T-helper 1 cell (primary cell): ENCODE data around the gene GIMAP6.

Experiments used
- DNase-seq, 5 donors: peaks; one replicate each; pipeline ENCODE4 v3.0.0-alpha.2; 2012 to 2020

Gene GIMAP6

GRCh38 chr7:150585199-150585598, 47.0 kb downstream of the GIMAP6 start:
- DNase-seq: no peak

- DNase-seq: peak in 1 of 5 donors; percentile 30
Measured at GRCh38 chr7:150580638-150581394, 51.4 kb downstream of the GIMAP6 start.

GRCh38 chr7:150579979-150580637, 52.1 kb downstream of the GIMAP6 start:
- DNase-seq: peak in 1 of 5 donors; percentile 61
